ENCODE results near the gene INTS7.
"Not testable (repeated sequence)": the region's sequence is repeated elsewhere in the genome, so short reads cannot be mapped to it uniquely, and the experiment has no call there.

The INTS7 gene

DNA sequence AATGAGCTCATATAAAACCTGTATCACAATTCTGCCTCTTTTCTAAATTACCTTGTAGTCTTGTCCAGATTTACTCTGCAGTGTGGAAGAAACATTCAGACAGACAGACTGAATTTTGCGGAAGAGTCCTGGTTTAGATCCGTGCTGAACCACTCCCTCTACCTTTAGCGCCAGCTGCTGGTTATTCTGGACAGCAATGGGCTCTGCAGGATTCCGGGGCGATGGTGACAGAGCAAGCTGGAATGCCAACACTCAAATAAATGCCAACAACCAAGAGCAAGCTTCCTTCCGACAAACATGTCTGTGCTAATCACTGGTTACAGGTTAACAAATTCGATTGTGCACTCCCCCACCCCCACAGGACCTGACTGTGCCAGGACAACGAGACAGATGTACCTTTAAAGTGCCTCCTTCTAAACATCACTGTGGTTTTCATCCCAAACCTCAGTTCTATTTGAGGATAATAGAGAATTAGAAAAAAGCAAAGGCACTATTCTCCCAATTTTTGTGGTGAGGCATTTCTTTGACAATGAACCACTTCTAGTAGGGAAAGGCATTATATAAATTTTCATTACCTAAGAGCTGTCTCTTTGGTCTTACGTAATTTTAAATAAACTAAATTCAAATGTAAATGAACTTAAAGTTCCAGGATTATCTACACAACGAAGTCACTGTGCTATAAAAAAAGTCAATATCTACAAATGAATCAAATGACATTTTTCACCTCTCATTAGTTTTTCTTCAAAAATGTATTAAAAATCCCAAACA, 90.4 kb downstream of the INTS7 start:
- ChIA-PET POLR2A (no interaction called here), CTCF (interaction anchor here (0.8 to 1.6 kb wide), 4 partner anchors 90 to 274 kb away, joined by 3 to 4 read pairs (median 3); partner anchors contain the start of genes DTL and INTS7)
- TF ChIP-seq, protein P1, sequence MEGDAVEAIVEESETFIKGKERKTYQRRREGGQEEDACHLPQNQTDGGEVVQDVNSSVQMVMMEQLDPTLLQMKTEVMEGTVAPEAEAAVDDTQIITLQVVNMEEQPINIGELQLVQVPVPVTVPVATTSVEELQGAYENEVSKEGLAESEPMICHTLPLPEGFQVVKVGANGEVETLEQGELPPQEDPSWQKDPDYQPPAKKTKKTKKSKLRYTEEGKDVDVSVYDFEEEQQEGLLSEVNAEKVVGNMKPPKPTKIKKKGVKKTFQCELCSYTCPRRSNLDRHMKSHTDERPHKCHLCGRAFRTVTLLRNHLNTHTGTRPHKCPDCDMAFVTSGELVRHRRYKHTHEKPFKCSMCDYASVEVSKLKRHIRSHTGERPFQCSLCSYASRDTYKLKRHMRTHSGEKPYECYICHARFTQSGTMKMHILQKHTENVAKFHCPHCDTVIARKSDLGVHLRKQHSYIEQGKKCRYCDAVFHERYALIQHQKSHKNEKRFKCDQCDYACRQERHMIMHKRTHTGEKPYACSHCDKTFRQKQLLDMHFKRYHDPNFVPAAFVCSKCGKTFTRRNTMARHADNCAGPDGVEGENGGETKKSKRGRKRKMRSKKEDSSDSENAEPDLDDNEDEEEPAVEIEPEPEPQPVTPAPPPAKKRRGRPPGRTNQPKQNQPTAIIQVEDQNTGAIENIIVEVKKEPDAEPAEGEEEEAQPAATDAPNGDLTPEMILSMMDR (IDR thresholded peaks at IDR 0.05; ENCODE audit: control extremely low read depth, extremely low read depth, low read depth, missing control alignments) = no peak
- no peak for DNase-seq (ENCODE audit: extremely low spot score)

DNA sequence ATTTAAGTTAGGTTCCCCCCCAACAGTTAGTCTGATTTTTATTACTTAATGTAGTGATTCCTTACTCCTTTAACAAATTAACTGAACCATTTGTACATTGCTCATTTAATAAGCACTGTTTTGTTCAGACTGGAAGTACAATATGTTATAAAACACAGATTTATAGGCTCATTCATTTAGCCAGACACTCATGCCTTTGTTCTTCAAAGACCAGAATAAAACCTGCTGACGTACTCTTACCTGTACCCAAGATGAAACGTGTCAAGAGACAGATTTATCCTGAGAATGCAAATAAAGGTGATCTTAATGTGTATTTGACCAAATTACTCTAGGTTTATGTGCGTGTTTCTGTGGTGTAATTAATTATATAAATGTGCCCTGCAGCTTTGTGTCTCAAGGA, 92.8 kb downstream of the INTS7 start:
- DNase-seq (ENCODE audit: extremely low spot score) = no peak
- TF ChIP-seq, protein P1 (IDR thresholded peaks at IDR 0.05; ENCODE audit: control extremely low read depth, extremely low read depth, low read depth, missing control alignments) = no peak
- POLR2A ChIA-PET = no interaction called here
- CTCF ChIA-PET = interaction anchor here (1.8 to 5.3 kb wide), 2 partner anchors 93 to 244 kb away, joined by 4 to 16 read pairs; partner anchors contain the start of genes DTL and INTS7

DNA sequence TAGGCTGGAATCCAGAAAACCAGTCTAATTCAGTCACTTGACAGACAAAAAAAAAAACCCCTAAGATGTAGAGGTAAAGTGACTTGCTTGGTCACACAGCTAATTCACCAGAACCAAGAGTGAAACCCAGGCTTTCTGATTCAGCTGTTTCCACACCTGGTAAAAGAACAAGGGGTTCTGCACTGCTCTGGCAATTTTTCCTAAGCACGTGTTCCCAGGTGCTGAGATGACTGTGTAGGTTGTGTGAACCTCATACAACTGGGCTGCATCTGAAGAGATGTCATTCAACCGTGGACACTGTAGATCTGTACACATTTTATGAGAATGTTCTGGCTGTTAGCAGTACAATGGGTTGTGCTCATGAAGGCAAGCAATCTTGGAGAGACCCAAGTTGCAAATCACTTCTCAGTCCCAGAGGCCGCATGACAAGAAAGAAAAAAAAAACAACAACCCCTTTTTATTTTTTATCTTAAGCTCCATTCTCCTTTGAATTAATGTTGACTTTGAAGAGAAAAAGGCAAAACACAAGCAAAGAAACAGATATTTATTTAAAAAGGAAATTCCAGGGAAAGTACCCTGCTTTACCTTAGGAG, 95.4 kb downstream of the INTS7 start:
- TF ChIP-seq, protein P1 (IDR thresholded peaks at IDR 0.05; ENCODE audit: control extremely low read depth, extremely low read depth, low read depth, missing control alignments) = no peak
- DNase-seq (ENCODE audit: extremely low spot score) = peak; percentile 73
- CTCF ChIA-PET = interaction anchor here (0.8 to 5.3 kb wide), 6 partner anchors 73 to 537 kb away, joined by 3 to 19 read pairs (median 4); partner anchors contain the start of genes DTL and INTS7
- POLR2A ChIA-PET = interaction anchor here (0.6 to 0.7 kb wide), 3 partner anchors 28 to 244 kb away, joined by 3 to 4 read pairs (median 3); no protein-coding TSS in a partner anchor

DNA sequence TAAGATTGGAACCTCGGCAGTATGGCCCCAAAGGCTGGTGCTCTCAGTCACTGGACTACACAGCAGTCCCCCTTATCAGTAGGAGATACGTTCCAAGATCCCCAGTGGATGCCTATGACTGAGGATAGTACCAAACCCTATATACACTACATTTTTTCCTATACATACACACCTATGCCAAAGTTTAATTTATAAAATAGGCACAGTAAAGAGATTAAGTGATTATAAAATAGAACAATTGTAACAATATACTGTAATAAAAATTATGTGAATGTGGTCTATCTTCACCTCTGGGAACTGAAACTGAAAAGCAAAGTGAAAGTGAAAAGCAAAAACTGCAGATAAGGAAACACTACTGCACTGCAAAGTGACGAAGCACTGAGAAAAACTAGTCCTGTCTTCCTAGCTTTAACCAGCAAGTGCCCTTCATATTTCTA, 96.8 kb downstream of the INTS7 start:
- ChIA-PET POLR2A (interaction anchor here (0.6 kb wide), 1 partner anchor 347 kb away, joined by 5 read pairs; no protein-coding TSS in a partner anchor), CTCF (interaction anchor here (0.9 to 5.3 kb wide), 5 partner anchors 14 to 257 kb away, joined by 3 to 19 read pairs (median 5); partner anchors contain the start of genes DTL and INTS7)
- no peak for DNase-seq (ENCODE audit: extremely low spot score)

DNA sequence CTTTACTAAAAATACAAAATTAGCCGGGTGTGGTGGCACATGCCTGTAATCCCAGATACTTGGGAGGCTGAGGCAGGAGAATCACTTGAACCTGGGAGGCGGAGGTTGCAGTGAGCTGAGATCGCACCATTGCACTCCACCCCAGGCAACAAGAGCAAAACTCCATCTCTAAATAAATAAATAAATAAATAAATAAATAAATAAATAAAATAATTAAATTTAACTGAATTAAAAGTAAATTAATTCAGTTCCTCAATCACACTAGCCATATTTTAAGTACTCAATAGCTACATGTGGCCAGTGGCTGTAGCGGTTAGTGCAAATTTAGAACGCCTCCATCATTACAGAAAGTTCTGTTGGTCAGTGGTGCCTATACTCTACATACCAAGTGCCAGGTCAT, 97.9 kb downstream of the INTS7 start:
- ChIA-PET CTCF (interaction anchor here (1.0 to 5.3 kb wide), 2 partner anchors 98 to 175 kb away, joined by 3 to 16 read pairs; partner anchors contain the start of genes DTL and INTS7), POLR2A (interaction anchor here (0.6 kb wide), 1 partner anchor 92 kb away, joined by 5 read pairs; no protein-coding TSS in a partner anchor)
- not testable (repeated sequence) for DNase-seq (ENCODE audit: extremely low spot score)

More for the DNA sequence above, 96.8 kb downstream of the INTS7 start:
- TF ChIP-seq, protein P1 (IDR thresholded peaks at IDR 0.05; ENCODE audit: control extremely low read depth, extremely low read depth, low read depth, missing control alignments) = no peak

DNA sequence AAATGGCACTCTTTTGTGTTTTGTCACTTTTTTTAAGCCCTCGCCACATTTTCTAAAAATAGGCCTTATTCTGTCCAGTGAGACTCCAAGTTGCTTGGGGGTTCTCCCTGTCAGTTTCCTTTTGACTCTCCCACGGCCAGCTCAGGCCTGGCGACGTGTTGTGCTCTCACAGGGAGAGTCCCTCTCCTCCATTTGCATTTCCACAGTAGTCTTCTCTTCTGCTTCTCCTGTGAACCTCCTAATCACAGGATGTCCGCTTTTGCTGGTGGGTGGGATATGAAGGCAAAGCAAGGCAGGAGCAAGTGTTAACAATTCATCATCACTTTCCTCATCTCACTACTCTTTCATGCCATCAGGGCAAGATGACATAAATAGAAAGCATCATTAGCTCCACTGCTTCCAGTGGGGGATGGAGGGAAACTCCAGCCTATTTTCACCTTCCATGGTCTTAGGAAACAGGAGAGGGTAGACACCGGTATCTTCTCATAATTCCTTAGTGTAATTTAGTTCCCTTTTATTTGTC, 99.8 kb downstream of the INTS7 start:
- peak; percentile 85 for DNase-seq (ENCODE audit: extremely low spot score)
- TF ChIP-seq, protein P1 (IDR thresholded peaks at IDR 0.05; ENCODE audit: control extremely low read depth, extremely low read depth, low read depth, missing control alignments) = no peak
- CTCF ChIA-PET = interaction anchor here (1.2 to 2.8 kb wide), 5 partner anchors 11 to 241 kb away, joined by 4 to 13 read pairs (median 5); partner anchors contain the start of genes DTL and INTS7
- POLR2A ChIA-PET = no interaction called here

All from GM10248 (cell line).